Nephron progenitor cell (in vitro differentiated cells): ENCODE data around the gene SSUH2.

Experiments
- DNase-seq: peaks from one replicate; pipeline ENCODE4 v3.0.0; 2021
- H3K27ac Mint-ChIP-seq: 2 replicates; pipeline ENCODE4 v1.8.0; 2021; ENCODE audit warnings: mild to moderate bottlenecking, moderate library complexity, mixed read lengths
- H3K27me3 Mint-ChIP-seq: 2 replicates; pipeline ENCODE4 v1.8.0; 2021; ENCODE audit warnings: mild to moderate bottlenecking, low read depth, mixed read lengths; ENCODE audit not compliant: poor library complexity
- H3K36me3 Mint-ChIP-seq: 2 replicates; pipeline ENCODE4 v1.8.0; 2021; ENCODE audit warnings: low read depth, mixed read lengths
- H3K4me1 Mint-ChIP-seq: 2 replicates; pipeline ENCODE4 v1.8.0; 2021; ENCODE audit warnings: mixed read lengths
- H3K4me3 Mint-ChIP-seq: 2 replicates; pipeline ENCODE4 v1.8.0; 2021; ENCODE audit warnings: mild to moderate bottlenecking, moderate library complexity, mixed read lengths
- H3K9me3 Mint-ChIP-seq: 2 replicates; pipeline ENCODE4 v1.8.0; 2021; ENCODE audit warnings: mild to moderate bottlenecking, moderate library complexity, mixed read lengths
- CTCF ChIP-seq: fragments of 200-600 bp; sonication (generic); IDR thresholded peaks from 2 replicates; pipeline ENCODE4 v1.5.0; 2021; ENCODE audit warnings: antibody characterized with exemption

Gene SSUH2

GRCh38 chr3:8646313-8646938 is 1.8 kb upstream of the SSUH2 start:
- DNase-seq, result no peak
- no peak for TF ChIP-seq CTCF
- Mint-ChIP-seq H3K4me1 (peaks cover 7% of the 10 kb centered on the region), H3K27ac (no peak overlapping the region), H3K27me3 (peaks cover 16% of the 10 kb centered on the region), H3K36me3 (no peaks in the 10 kb centered on the region), H3K4me3 (no peak overlapping the region), H3K9me3 (no peaks in the 10 kb centered on the region)

- DNase-seq, result no peak
- H3K27me3 Mint-ChIP-seq, result peaks cover 14% of the 10 kb centered on the region
- H3K27ac Mint-ChIP-seq, result no peak overlapping the region
- H3K36me3 Mint-ChIP-seq, result no peaks in the 10 kb centered on the region
- H3K4me1 Mint-ChIP-seq, result peaks cover 7% of the 10 kb centered on the region
- no peak overlapping the region for H3K4me3 Mint-ChIP-seq
- no peaks in the 10 kb centered on the region for H3K9me3 Mint-ChIP-seq
- no peak for TF ChIP-seq CTCF
Observed at GRCh38 chr3:8645712-8646111, 1.1 kb upstream of the SSUH2 start.

GRCh38 chr3:8643693-8644365 is 769 bp downstream of the SSUH2 start:
- Mint-ChIP-seq H3K36me3 (no peaks in the 10 kb centered on the region), H3K27ac (no peak overlapping the region)
- DNase-seq, result no peak

GRCh38 chr3:8642001-8642400 is 2.6 kb downstream of the SSUH2 start:
- Mint-ChIP-seq H3K27me3 (peaks cover 8% of the 10 kb centered on the region), H3K27ac (no peak overlapping the region), H3K9me3 (peaks cover 3% of the 10 kb centered on the region), H3K4me3 (no peak overlapping the region), H3K4me1 (peaks cover 15% of the 10 kb centered on the region), H3K36me3 (no peaks in the 10 kb centered on the region)
- no peak for DNase-seq
- TF ChIP-seq CTCF, result no peak

More at GRCh38 chr3:8643693-8644365, 769 bp downstream of the SSUH2 start:
- no peak for TF ChIP-seq CTCF
- Mint-ChIP-seq H3K4me3 (no peak overlapping the region), H3K4me1 (peaks cover 4% of the 10 kb centered on the region), H3K9me3 (no peaks in the 10 kb centered on the region), H3K27me3 (peaks cover 12% of the 10 kb centered on the region)

- H3K36me3 Mint-ChIP-seq, result no peaks in the 10 kb centered on the region
- peaks cover 9% of the 10 kb centered on the region for H3K9me3 Mint-ChIP-seq
- no peak overlapping the region for H3K4me3 Mint-ChIP-seq
- peaks cover 15% of the 10 kb centered on the region for H3K4me1 Mint-ChIP-seq
- no peak overlapping the region for H3K27ac Mint-ChIP-seq
- TF ChIP-seq CTCF, result no peak
- H3K27me3 Mint-ChIP-seq, result peaks cover 8% of the 10 kb centered on the region
- no peak for DNase-seq
Observed at GRCh38 chr3:8641472-8641871, 3.1 kb downstream of the SSUH2 start.

GRCh38 chr3:8640223-8640622 is 4.4 kb downstream of the SSUH2 start:
- Mint-ChIP-seq H3K36me3 (no peaks in the 10 kb centered on the region), H3K4me1 (peaks cover 15% of the 10 kb centered on the region), H3K9me3 (peaks cover 13% of the 10 kb centered on the region), H3K27ac (no peak overlapping the region), H3K27me3 (peaks cover 8% of the 10 kb centered on the region), H3K4me3 (no peak overlapping the region)
- DNase-seq, result no peak
- TF ChIP-seq CTCF, result no peak
